Cardiac fibroblast (primary cell): ENCODE measurements around the gene KCNMB4.

Source experiments
- DNase-seq, 2 donors: peaks; one replicate each; pipeline versions ENCODE4 v3.0.0 to v3.0.0-alpha.2; 2010; ENCODE audit warnings: low read depth in 2 of 2
- H3K4me3 ChIP-seq, 2 donors: replicated peaks in 1 of 2; 1 replicate in 1 of 2; 2 replicates in 1 of 2; pipeline ENCODE4 v1.5.1; 2011; ENCODE audit warnings: low read depth in 2 of 2, low read length in 2 of 2, mild to moderate bottlenecking in 2 of 2, moderate library complexity in 1 of 2
- TF ChIP-seq, protein P1 (sequence below): IDR thresholded peaks from one replicate; pipeline ENCODE4 v1.5.1; 2011; ENCODE audit warnings: low read depth, mild to moderate bottlenecking, low read length, inconsistent platforms

The KCNMB4 gene

DNA sequence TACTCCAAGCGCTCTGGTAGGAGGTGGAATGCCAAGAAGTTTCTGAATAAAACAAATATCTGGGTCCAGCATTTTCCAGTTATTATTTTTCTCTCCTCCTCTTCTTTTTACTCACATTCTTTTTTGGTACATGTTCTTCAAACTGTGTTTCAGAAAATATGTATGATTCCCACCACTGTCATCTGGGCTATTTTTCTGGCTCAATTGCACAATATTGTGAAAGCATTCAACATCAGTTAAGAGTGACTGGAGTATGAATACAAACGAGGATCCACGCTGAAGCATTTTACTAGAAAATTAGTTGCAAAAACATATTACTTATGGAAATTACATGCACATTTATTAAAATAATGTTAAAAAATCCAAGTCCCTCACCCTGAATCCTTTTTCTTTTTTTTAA lies 61.5 kb downstream of the KCNMB4 start:
- TF ChIP-seq, protein P1, sequence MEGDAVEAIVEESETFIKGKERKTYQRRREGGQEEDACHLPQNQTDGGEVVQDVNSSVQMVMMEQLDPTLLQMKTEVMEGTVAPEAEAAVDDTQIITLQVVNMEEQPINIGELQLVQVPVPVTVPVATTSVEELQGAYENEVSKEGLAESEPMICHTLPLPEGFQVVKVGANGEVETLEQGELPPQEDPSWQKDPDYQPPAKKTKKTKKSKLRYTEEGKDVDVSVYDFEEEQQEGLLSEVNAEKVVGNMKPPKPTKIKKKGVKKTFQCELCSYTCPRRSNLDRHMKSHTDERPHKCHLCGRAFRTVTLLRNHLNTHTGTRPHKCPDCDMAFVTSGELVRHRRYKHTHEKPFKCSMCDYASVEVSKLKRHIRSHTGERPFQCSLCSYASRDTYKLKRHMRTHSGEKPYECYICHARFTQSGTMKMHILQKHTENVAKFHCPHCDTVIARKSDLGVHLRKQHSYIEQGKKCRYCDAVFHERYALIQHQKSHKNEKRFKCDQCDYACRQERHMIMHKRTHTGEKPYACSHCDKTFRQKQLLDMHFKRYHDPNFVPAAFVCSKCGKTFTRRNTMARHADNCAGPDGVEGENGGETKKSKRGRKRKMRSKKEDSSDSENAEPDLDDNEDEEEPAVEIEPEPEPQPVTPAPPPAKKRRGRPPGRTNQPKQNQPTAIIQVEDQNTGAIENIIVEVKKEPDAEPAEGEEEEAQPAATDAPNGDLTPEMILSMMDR = no peak
- DNase-seq = peak; percentile 40 to 61
- H3K4me3 ChIP-seq = no peak overlapping the region

DNA sequence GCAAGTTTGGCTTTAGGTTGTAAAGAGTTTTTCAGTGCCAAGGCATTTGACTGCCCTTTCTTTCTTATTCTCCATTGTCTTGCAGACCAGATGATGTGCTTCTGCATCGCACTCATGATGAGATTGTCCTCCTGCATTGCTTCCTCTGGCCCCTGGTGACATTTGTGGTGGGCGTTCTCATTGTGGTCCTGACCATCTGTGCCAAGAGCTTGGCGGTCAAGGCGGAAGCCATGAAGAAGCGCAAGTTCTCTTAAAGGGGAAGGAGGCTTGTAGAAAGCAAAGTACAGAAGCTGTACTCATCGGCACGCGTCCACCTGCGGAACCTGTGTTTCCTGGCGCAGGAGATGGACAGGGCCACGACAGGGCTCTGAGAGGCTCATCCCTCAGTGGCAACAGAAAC lies 64.3 kb downstream of the KCNMB4 start:
- no peak for DNase-seq
- TF ChIP-seq, protein P1 = no peak
- no peak overlapping the region for H3K4me3 ChIP-seq

DNA sequence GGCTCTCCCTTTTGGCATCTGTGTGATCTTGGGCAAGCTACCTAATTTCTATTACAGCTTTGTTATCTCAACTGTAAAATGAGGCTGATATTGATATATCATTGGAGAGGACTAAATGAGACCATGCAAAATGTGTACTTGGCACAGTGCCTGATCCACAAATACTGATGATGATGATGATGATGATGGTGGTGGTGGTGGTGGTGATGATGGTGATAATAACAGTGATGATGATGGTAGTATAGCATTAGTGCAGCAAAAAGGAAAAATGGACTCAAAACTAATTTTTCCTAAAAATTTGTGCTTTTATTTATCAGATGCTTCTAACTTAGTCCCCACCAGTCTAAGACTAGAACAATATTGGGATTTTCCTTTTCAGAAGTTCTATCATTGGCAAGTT lies 70.7 kb downstream of the KCNMB4 start:
- no peak for DNase-seq
- H3K4me3 ChIP-seq = no peak overlapping the region
- TF ChIP-seq, protein P1 = no peak

DNA sequence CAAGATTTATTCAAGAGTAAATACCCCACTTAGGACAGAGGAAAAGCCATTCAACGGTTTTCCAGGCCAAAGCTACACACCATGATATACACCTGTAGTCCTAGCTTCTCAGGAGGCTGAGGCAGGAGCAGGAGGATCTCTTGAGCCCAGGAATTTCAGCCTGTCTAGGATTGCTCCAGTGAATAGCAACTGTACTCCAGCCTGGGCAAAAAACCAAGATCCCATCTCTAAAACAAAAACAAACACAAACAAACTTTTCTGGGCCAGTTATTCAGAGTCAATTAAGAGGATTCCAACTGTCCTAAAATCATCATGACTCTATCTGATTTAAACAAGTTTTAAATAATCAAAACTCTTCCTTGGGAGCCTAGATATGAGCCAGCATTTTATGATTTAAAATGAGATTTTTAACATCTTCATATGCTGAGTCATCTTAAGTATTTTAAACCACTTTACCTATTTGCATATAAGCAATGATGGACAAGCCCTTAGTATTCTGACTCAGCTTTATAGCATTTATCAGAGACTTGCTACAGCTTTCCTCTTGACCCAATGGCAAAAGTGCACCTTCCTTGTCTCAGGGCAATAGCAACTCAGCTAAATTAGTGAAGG lies 77.1 kb downstream of the KCNMB4 start:
- peak in 1 of 2 donors; percentile 42 for DNase-seq
- no peak overlapping the region for H3K4me3 ChIP-seq
- TF ChIP-seq, protein P1 = no peak

DNA sequence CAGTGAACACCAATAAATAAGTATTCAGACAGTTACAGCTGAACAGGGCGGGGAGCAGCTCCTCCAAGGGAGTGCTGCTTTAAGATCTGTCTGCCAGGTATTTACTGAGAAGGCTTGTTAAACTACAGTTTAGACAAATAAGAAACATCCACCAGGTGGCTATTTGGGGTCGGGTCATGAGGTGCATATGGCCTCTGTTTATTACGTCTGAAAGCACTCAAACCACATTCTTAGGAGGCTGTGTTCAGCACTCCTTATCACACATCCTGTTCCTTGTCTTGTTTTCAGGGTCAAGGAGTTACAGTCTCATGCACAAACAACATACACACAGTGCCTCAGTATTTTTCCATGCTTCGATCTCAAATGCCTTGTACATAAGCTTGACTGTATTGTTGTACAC lies 78.8 kb downstream of the KCNMB4 start:
- DNase-seq = peak; percentile 22 to 58
- H3K4me3 ChIP-seq = no peak overlapping the region
- TF ChIP-seq, protein P1 = no peak

DNA sequence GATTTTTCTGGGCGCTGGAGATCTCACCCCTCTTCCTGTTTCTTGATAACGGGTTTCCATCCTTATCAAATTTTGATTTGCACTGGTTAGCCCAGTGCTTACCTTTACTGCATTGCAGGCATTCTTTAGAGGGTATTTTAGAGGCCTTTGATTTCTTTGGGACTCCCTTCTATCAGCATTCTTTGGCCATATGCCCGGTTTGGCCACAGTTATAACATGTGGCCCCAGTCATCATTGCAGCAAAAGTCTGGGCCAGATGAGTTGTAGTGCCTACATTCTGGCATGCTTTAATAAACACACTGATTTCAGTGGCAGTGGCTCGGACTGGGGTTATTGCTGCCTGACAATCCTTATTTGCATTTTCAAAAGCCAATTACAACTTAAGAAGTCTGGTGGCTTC lies 82.3 kb downstream of the KCNMB4 start:
- peak in 1 of 2 donors; percentile 34 for DNase-seq
- no peak overlapping the region for H3K4me3 ChIP-seq
- TF ChIP-seq, protein P1 = no peak
